H1 (cell line): ENCODE measurements around the gene PGAP2. TPM values are rescaled to one million over a fixed set of nuclear protein-coding genes. Genes with fewer than 3 reads are reported as not detected.

Source experiments
- CBX5 ChIP-seq: fragments of 300-800, 300-1000 bp; sonication (generic); IDR thresholded peaks from 2 replicates; pipeline ENCODE4 v1.7.1; 2016; ENCODE audit warnings: antibody characterized with exemption, low read length, low read depth
- polyA plus RNA-seq, 7 experiments: library from polyadenylated mRNA; depleted of rRNA in 3 of 7; stranded (reverse) in 5 of 7; unstranded in 2 of 7; fragments of >200 nt in 5 of 7; fragments of 200-250 nt in 2 of 7; gene quantifications; 1 replicate in 5 of 7; 2 replicates in 1 of 7; 4 replicates in 1 of 7; pipeline versions ENCODE4 v1.2.1 to v1.2.3, GENCODE V29; 2011 to 2013; ENCODE audit warnings: missing spikeins in 2 of 7, mixed read lengths in 2 of 7
- total RNA-seq: library from RNA; stranded (reverse); fragmentation: NEBNext Ultra II Directional; extraction: Animal tissue kit (Norgen Biotek cat#: 25700); gene quantifications from 2 replicates; pipeline ENCODE4 v1.2.1, GENCODE V29; 2021

Gene PGAP2
- total and polyA plus RNA-seq, 2 of the 8 experiments (the other 6 are each of a cell fraction or from before 2014, with no cell fraction given): 56.5 to 106 TPM

DNA sequence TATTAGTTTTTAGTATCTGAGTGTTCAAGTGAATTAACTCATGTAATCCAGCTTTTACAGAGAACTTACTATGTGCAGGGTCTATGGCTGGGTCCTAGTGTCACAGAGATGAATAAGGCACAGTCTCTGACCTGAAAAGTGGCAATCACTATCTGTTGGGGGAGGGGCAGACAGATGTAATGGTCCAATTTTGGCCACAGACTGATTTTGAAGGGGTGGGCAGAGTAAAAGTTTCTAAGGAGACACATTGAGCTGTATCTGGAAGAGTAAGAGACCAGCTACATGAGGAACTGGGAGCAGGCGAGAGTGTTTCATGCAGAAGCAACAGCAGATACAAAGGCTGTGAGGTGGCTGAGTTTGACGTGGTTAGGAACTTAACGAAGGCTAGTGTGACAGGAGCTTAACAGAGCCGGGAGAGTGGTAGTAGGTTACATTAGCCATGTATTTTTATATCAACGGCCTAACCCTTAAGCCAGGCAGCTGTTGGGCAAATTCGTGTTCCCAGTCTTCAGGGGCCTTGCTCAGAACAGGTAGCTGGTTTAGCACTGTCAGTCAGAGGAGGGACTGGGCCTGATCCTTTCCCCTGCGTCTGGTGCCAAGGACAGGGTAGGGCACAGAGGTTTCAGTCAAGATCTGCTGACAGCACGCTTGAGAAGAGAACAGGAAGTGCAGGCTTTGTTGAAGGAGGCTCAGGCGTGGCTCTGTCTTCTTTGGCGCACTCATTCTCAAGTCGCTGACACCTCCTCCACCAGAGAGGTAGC, 45.7 kb downstream of the PGAP2 start (continued):
- TF ChIP-seq CBX5: no peak
